ENCODE data around the gene NFATC1. TPM values are rescaled to one million over a fixed set of nuclear protein-coding genes. Genes with fewer than 3 reads are reported as not detected.

NFATC1 gene
- total RNA-seq, 4 donors from 2014 or later = 5.3 to 19.1 (median 11.8) TPM

GRCh38 chr18:79540904-79541282, 145.2 kb downstream of the NFATC1 start:
- in situ Hi-C loops (cut with MboI; ENCODE audit: low pct_ligation_motif_present in 1 of 4, low pct_unique_long_range_greater_than_20kb in 1 of 4, low sequenced_read_pairs in 3 of 4) = no loop called here
- Histone ChIP-seq H3K9me3 (peaks cover 0 to 4% of the 10 kb centered on the region in 2 donors), H3K4me3 (no peak overlapping the region), H3K4me1 (no peaks in the 10 kb centered on the region), H3K36me3 (no peaks in the 10 kb centered on the region), H3K27ac (no peak overlapping the region), H3K27me3 (no peaks in the 10 kb centered on the region)
- no peak for DNase-seq
- intact Hi-C loops (cut with DNase I; ENCODE audit: low total_unique reads) = no loop called here
- WGBS, 2 donors (ENCODE audit: low coverage in 1 of 2) = 81% methylated on average over 12 of the region's 12 CpGs; no CpG with 5 or more reads in 1 of the 2 donors
- no peak for TF ChIP-seq EP300 (IDR thresholded peaks at IDR 0.05; ENCODE audit: low read depth)
- TF ChIP-seq POLR2AphosphoS5 (IDR thresholded peaks at IDR 0.05) = no peak
- no peak for TF ChIP-seq POLR2A (IDR thresholded peaks at IDR 0.05)
- no peak for TF ChIP-seq CTCF (IDR thresholded peaks at IDR 0.05)

- H3K27ac ChIP-seq = no peak overlapping the region
- no peak for TF ChIP-seq EP300 (IDR thresholded peaks at IDR 0.05; ENCODE audit: low read depth)
- TF ChIP-seq CTCF (IDR thresholded peaks at IDR 0.05) = no peak
- no peak for TF ChIP-seq POLR2A (IDR thresholded peaks at IDR 0.05)
- no peak for TF ChIP-seq POLR2AphosphoS5 (IDR thresholded peaks at IDR 0.05)
- no peaks in the 10 kb centered on the region for H3K36me3 ChIP-seq
- no peaks in the 10 kb centered on the region for H3K4me1 ChIP-seq
- in situ Hi-C loops (cut with MboI; ENCODE audit: low pct_ligation_motif_present in 1 of 4, low pct_unique_long_range_greater_than_20kb in 1 of 4, low sequenced_read_pairs in 3 of 4) (no loop called here), intact Hi-C loops (cut with DNase I; ENCODE audit: low total_unique reads) (no loop called here)
- no peak for DNase-seq
- WGBS, 2 donors (ENCODE audit: low coverage in 1 of 2) = 89 to 94% methylated on average over 2 of the region's 2 CpGs
- H3K27me3 ChIP-seq = no peaks in the 10 kb centered on the region
- H3K4me3 ChIP-seq = no peak overlapping the region
- H3K9me3 ChIP-seq = peaks cover 0 to 4% of the 10 kb centered on the region in 2 donors
Observed at GRCh38 chr18:79542213-79542612, 146.5 kb downstream of the NFATC1 start.

DNA sequence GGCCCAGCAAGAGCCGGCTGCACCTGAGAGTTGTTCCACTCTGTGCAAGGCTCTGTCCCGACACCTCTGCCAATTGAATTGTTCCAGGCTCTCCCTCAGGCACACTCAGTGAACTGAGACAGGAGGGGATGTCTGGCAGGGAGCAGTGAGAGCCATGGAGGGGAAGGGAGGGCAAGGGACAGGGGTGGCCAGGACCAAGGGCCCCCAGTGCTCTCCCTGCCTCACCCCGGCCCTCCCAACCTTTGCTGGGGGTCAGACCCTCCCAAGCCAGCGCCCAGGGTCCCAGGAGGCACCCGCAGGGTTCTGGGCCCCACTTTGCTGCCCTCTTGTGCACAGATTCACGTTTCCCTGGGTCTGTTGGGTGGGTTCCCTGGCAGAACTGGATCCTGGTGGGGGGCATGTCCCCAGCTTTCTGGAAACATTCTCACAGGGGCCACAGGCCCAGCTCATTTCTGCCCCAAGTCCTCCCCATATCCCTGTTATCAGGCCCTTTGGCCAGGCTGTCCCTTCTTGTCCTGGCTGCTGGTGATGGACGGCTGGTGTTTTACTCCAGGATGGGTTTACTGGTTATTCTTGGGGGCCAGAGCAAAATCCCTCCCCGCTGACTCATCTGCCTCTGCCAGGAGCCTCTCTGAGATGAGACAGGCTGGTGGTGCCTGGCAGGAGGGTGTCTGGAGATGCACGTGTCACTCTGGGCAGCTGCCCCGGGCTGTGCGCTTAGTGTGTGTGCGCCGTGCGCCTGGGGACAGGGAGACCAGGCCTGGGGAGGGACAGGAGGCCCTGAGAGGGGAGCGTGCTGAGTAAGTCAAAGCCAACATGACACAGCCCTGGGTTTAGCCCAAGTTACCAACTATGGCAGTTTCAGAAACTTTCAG, 147.4 kb downstream of the NFATC1 start:
- WGBS, 2 donors (ENCODE audit: low coverage in 1 of 2) = 84% methylated on average over 15 of the region's 15 CpGs; no CpG with 5 or more reads in 1 of the 2 donors
- DNase-seq = no peak

More for the DNA sequence above, 147.4 kb downstream of the NFATC1 start:
- intact Hi-C loops (cut with DNase I; ENCODE audit: low total_unique reads) (no loop called here), in situ Hi-C loops (cut with MboI; ENCODE audit: low pct_ligation_motif_present in 1 of 4, low pct_unique_long_range_greater_than_20kb in 1 of 4, low sequenced_read_pairs in 3 of 4) (no loop called here)
- Histone ChIP-seq H3K27ac (no peak overlapping the region), H3K4me1 (no peaks in the 10 kb centered on the region), H3K9me3 (peaks cover 0 to 2% of the 10 kb centered on the region in 2 donors), H3K4me3 (no peak overlapping the region), H3K36me3 (no peaks in the 10 kb centered on the region), H3K27me3 (peaks cover 7% of the 10 kb centered on the region)
- TF ChIP-seq CTCF (IDR thresholded peaks at IDR 0.05) (no peak), EP300 (IDR thresholded peaks at IDR 0.05; ENCODE audit: low read depth) (no peak), POLR2A (IDR thresholded peaks at IDR 0.05) (no peak), POLR2AphosphoS5 (IDR thresholded peaks at IDR 0.05) (no peak)

All from transverse colon (tissue), 4 donors.